Measurements from ENCODE around the gene RGS9BP. TPM values are rescaled to one million over a fixed set of nuclear protein-coding genes. Genes with fewer than 3 reads are reported as not detected.
A peak's percentile ranks its signal among the peaks of the same experiment; 100 is the strongest.

RGS9BP gene
- total and polyA plus RNA-seq, 10 of the 15 experiments (the other 5 are each of a cell fraction or from before 2014, with no cell fraction given): 0.01 to 0.10 (median 0.05) TPM; not detected in 6

GRCh38 chr19:32675720-32676185 is at the start of gene RGS9BP (continued):
- TF ChIP-seq TCF3 (IDR thresholded peaks at IDR 0.05; ENCODE audit: borderline replicate concordance, insufficient read depth, low read depth, low read length): 0 out of 2 replicates have a peak, but pooled peaks have one; percentile 13
- TF ChIP-seq CEBPB (IDR thresholded peaks at IDR 0.05; ENCODE audit: borderline replicate concordance in 1 of 2, low read depth in 2 of 2, low read length in 2 of 2): no peak
- no peak for TF ChIP-seq IRF4 (IDR thresholded peaks at IDR 0.05; ENCODE audit: low read depth, low read length)
- no peak for TF ChIP-seq ELK1 (IDR thresholded peaks at IDR 0.05; ENCODE audit: low read depth, low read length)
- no peak for TF ChIP-seq ZBTB40 (IDR thresholded peaks at IDR 0.05; ENCODE audit: borderline replicate concordance)
- no peak for TF ChIP-seq ZBTB11 (CRISPR knock-in tag; IDR thresholded peaks at IDR 0.05)
- no peak for TF ChIP-seq PBX3 (IDR thresholded peaks at IDR 0.05; ENCODE audit: insufficient replicate concordance, low read depth, low read length)
- TF ChIP-seq BHLHE40 (IDR thresholded peaks at IDR 0.05; ENCODE audit: borderline replicate concordance in 1 of 2, low read depth in 2 of 2, low read length in 1 of 2): no peak
- TF ChIP-seq POLR2A (IDR thresholded peaks at IDR 0.05; ENCODE audit: low read depth, low read length): no peak
- TF ChIP-seq BRCA1 (IDR thresholded peaks at IDR 0.05; ENCODE audit: low read depth, low read length): no peak
- TF ChIP-seq E2F4 (IDR thresholded peaks at IDR 0.05; ENCODE audit: low read depth, low read length): no peak
- no peak for TF ChIP-seq ZNF687 (IDR thresholded peaks at IDR 0.05)
- no peak for TF ChIP-seq NR2F1 (conservative IDR thresholded peaks at IDR 0.05)
- TF ChIP-seq SPI1 (IDR thresholded peaks at IDR 0.05; ENCODE audit: borderline replicate concordance, insufficient read depth, low read depth, low read length): no peak
